Esophagus muscularis mucosa (tissue), 4 donors: ENCODE measurements around the gene PFN3.

Experiments used
- EP300 ChIP-seq: sonication (generic); formaldehyde crosslinking; IDR thresholded peaks from one replicate; pipeline ENCODE4 v1.6.1; 2017; ENCODE audit warnings: antibody characterized with exemption
- POLR2A ChIP-seq: fragments of 450-650 bp; IDR thresholded peaks from one replicate; pipeline ENCODE4 v1.6.1; 2017; ENCODE audit warnings: antibody characterized with exemption, moderate library complexity, mild to moderate bottlenecking, low read depth
- POLR2AphosphoS5 ChIP-seq, 2 donors: sonication (generic); formaldehyde crosslinking; IDR thresholded peaks; one replicate each; pipeline ENCODE4 v1.6.1; 2017; ENCODE audit warnings: antibody characterized with exemption in 2 of 2
- TF ChIP-seq, protein P1 (sequence below), 3 experiments: fragments of 200-600 bp in 2 of 3; fragments of 450-650 bp in 1 of 3; sonication (generic) in 2 of 3; IDR thresholded peaks; one replicate each; pipeline ENCODE4 v1.5.1; 2017 to 2019; ENCODE audit warnings: antibody characterized with exemption in 3 of 3, mild to moderate bottlenecking in 2 of 3, moderate library complexity in 1 of 3

DNA sequence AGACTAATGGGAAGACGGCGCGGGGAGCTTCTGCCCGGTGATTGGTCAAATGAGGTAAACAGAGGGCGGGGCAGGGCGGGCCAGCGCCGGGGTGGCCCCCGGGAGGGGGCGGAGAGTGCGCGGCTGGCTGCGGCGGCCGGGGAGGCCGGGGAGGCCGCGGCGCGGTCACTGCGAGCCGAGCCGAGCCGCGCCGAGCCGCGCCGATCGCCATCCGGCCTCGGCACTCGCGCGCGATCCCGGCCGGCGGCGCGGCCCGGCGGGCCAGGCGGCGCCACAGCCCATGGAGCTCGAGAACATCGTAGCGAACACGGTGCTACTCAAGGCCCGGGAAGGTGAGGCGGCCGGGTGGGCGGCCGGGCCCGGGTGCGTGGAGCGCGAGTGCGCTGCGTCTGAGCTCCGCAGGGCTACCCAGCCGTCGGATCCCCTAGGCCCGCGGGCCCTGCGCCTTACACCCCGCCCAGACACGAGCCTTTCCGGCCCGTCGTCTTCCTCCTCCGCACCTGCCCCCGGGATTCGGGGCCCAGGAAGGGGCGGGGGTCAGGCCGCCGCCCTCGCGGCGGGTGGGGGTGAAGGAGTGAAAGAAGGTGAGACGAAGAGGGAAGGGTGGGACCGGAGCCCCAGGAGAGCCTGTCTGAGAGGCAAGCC lies 26.2 kb upstream of the PFN3 start, which contains the start of gene GRK6:
- TF ChIP-seq, protein P1, sequence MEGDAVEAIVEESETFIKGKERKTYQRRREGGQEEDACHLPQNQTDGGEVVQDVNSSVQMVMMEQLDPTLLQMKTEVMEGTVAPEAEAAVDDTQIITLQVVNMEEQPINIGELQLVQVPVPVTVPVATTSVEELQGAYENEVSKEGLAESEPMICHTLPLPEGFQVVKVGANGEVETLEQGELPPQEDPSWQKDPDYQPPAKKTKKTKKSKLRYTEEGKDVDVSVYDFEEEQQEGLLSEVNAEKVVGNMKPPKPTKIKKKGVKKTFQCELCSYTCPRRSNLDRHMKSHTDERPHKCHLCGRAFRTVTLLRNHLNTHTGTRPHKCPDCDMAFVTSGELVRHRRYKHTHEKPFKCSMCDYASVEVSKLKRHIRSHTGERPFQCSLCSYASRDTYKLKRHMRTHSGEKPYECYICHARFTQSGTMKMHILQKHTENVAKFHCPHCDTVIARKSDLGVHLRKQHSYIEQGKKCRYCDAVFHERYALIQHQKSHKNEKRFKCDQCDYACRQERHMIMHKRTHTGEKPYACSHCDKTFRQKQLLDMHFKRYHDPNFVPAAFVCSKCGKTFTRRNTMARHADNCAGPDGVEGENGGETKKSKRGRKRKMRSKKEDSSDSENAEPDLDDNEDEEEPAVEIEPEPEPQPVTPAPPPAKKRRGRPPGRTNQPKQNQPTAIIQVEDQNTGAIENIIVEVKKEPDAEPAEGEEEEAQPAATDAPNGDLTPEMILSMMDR (IDR thresholded peaks at IDR 0.05): peak in 1 of 3 experiments; percentile 4
- no peak for TF ChIP-seq EP300
- no peak for TF ChIP-seq POLR2A
- TF ChIP-seq POLR2AphosphoS5 (IDR thresholded peaks at IDR 0.05): no peak
